DOHH2 (cell line): ENCODE measurements around the gene AIP.
"Not testable (repeated sequence)": the region's sequence is repeated elsewhere in the genome, so short reads cannot be mapped to it uniquely, and the experiment has no call there.

ENCODE experiments used
- H3F3A ChIP-seq: fragments of 200-600 bp; sonication (generic), shearing (Covaris generic); 2 replicates; pipeline ENCODE4 v1.6.0; 2016; ENCODE audit warnings: antibody characterized with exemption, mild to moderate bottlenecking; ENCODE audit not compliant: control insufficient read depth, insufficient read depth
- H3K27ac ChIP-seq: fragments of 200-600 bp; sonication (generic); 2 replicates; pipeline ENCODE4 v1.5.1; 2014; ENCODE audit warnings: low read depth, mild to moderate bottlenecking, low read length, moderate library complexity
- H3K27me3 ChIP-seq: fragments of 200-600 bp; sonication (generic); 2 replicates; pipeline ENCODE4 v1.6.1; 2014; ENCODE audit warnings: mild to moderate bottlenecking, low read length, mixed read lengths; ENCODE audit not compliant: control insufficient read depth
- H3K36me3 ChIP-seq: fragments of 200-600 bp; sonication (generic); 2 replicates; pipeline ENCODE4 v1.6.1; 2014; ENCODE audit warnings: mild to moderate bottlenecking, low read length, moderate library complexity, mixed read lengths; ENCODE audit not compliant: control insufficient read depth
- H3K4me1 ChIP-seq: fragments of 200-600 bp; sonication (generic); 2 replicates; pipeline ENCODE4 v1.6.1; 2014; ENCODE audit warnings: mild to moderate bottlenecking, low read length, mixed read lengths; ENCODE audit not compliant: control insufficient read depth
- H3K4me2 ChIP-seq: fragments of 200-600 bp; sonication (generic); 2 replicates; pipeline ENCODE4 v1.6.0; 2014; ENCODE audit warnings: mild to moderate bottlenecking, low read length, moderate library complexity
- H3K4me3 ChIP-seq: fragments of 200-600 bp; sonication (generic); 2 replicates; pipeline ENCODE4 v1.5.1; 2014; ENCODE audit warnings: mild to moderate bottlenecking, low read length, mixed read lengths
- H3K79me2 ChIP-seq: fragments of 200-600 bp; sonication (generic); 2 replicates; pipeline ENCODE4 v1.6.1; 2014; ENCODE audit warnings: mild to moderate bottlenecking, low read length, mixed read lengths; ENCODE audit not compliant: control insufficient read depth
- H3K9me2 ChIP-seq: fragments of 200-600 bp; sonication (generic); replicated peaks from 2 replicates; pipeline ENCODE4 v1.6.1; 2014; ENCODE audit warnings: mild to moderate bottlenecking, low read length, mixed read lengths; ENCODE audit not compliant: control insufficient read depth
- H3K9me3 ChIP-seq: fragments of 200-600 bp; sonication (generic); 2 replicates; pipeline ENCODE4 v1.6.1; 2014; ENCODE audit warnings: antibody characterized with exemption, low read length, mixed read lengths; ENCODE audit not compliant: control insufficient read depth, insufficient read depth
- H4K20me1 ChIP-seq: fragments of 200-600 bp; sonication (generic); 2 replicates; pipeline ENCODE4 v1.6.0; 2014; ENCODE audit warnings: low read depth, mild to moderate bottlenecking, antibody characterized with exemption, low read length, moderate library complexity; ENCODE audit not compliant: control insufficient read depth, insufficient read depth
- EZH2phosphoT487 ChIP-seq: fragments of 200-600 bp; sonication (generic); IDR thresholded peaks from 2 replicates; pipeline ENCODE4 v1.6.1; 2017; ENCODE audit warnings: borderline replicate concordance, mild to moderate bottlenecking, antibody characterized with exemption, low read length, moderate library complexity, mixed read lengths
- TF ChIP-seq, protein P1 (sequence below): fragments of 200-600 bp; sonication (generic); IDR thresholded peaks from one replicate; pipeline ENCODE4 v1.5.1; 2014; ENCODE audit warnings: antibody characterized with exemption, mild to moderate bottlenecking, low read depth, low read length; ENCODE audit not compliant: poor library complexity, severe bottlenecking

The AIP gene

DNA sequence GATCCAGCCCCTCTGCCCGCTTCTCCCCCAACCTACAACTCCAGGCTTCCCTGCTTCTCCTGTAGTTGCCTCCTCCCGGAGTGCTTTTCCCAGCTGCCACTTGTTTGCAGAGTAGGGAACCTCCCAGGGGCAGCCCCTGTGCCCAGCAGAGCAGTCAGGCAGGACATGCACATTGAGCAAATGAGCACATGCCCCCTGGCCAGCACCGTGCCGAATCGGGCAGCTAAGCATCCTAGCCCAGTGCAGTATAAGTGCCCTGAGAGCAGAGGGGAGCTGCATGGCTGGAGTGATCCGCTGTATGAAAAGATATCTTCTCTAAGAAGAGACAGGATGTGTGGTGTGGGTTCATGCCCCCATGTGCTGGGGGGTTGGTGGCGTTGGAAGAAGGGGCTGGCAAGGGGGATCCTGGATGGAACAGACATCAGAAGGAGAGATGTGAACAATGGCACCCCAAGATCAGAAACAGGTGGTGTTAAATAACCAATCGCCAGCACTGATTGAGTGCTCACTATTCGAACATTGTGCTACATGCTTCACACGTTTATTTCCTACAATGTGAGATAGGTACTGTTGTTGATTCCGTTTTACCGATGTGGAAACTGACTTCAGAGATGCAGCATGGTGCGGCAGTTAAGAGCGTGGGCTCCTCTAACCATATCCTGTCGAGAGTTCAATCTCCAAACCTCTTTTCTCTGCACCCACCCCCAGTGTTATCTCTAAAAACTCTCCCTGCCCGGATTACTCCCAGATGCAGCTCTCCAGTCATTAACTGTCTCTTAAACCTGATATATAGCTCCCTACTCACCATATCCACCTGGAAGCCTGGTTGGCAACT, 1.2 kb downstream of the AIP start:
- Histone ChIP-seq H3K36me3 (peaks cover 28% of the 10 kb centered on the region), H3K79me2 (peaks cover 43% of the 10 kb centered on the region), H3K9me3 (no peaks in the 10 kb centered on the region), H3K4me2 (peak overlapping the region; percentile 86), H3K9me2 (no peaks in the 10 kb centered on the region), H3K4me1 (peaks cover 50% of the 10 kb centered on the region), H3K27ac (peak overlapping the region; percentile 81), H4K20me1 (no peaks in the 10 kb centered on the region), H3K4me3 (peak overlapping the region; percentile 81), H3F3A (peaks cover 31% of the 10 kb centered on the region), H3K27me3 (peaks cover 2% of the 10 kb centered on the region; the same call in 1 of the 2 replicates)
- no peak for TF ChIP-seq EZH2phosphoT487
- TF ChIP-seq, protein P1, sequence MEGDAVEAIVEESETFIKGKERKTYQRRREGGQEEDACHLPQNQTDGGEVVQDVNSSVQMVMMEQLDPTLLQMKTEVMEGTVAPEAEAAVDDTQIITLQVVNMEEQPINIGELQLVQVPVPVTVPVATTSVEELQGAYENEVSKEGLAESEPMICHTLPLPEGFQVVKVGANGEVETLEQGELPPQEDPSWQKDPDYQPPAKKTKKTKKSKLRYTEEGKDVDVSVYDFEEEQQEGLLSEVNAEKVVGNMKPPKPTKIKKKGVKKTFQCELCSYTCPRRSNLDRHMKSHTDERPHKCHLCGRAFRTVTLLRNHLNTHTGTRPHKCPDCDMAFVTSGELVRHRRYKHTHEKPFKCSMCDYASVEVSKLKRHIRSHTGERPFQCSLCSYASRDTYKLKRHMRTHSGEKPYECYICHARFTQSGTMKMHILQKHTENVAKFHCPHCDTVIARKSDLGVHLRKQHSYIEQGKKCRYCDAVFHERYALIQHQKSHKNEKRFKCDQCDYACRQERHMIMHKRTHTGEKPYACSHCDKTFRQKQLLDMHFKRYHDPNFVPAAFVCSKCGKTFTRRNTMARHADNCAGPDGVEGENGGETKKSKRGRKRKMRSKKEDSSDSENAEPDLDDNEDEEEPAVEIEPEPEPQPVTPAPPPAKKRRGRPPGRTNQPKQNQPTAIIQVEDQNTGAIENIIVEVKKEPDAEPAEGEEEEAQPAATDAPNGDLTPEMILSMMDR = no peak

DNA sequence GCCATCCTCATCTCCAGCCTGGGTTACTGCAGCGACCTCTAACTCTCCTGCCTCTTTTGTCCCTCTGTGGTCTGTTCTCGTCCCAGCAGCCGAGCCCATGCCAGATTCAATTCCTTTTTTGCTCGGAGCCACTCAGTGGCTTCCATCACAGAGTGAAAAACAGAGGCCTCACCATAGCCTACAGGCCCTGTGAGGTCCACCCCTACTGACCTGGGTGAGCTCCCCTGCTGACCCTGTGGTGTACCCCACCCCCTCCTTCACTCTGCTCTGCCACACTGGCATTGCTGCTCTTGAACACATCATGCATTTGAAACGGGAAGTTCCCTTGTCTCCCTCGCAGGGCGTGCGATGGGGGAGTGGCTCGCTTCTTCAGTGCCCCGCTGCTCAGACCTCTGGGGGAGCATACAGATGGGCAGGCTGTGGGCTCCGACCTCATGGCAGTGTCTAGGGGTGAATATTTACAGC, 2.1 kb downstream of the AIP start:
- Histone ChIP-seq H3F3A (peaks cover 28% of the 10 kb centered on the region), H3K4me3 (peak overlapping the region; percentile 81), H3K27me3 (peaks cover 2% of the 10 kb centered on the region; the same call in 1 of the 2 replicates), H3K4me2 (peak overlapping the region; percentile 86), H3K27ac (peak overlapping the region; percentile 81), H3K9me3 (no peaks in the 10 kb centered on the region), H3K36me3 (peaks cover 37% of the 10 kb centered on the region), H3K79me2 (peaks cover 43% of the 10 kb centered on the region), H3K9me2 (no peaks in the 10 kb centered on the region), H3K4me1 (peaks cover 50% of the 10 kb centered on the region), H4K20me1 (no peaks in the 10 kb centered on the region)
- TF ChIP-seq EZH2phosphoT487 = no peak
- TF ChIP-seq, protein P1 = no peak

DNA sequence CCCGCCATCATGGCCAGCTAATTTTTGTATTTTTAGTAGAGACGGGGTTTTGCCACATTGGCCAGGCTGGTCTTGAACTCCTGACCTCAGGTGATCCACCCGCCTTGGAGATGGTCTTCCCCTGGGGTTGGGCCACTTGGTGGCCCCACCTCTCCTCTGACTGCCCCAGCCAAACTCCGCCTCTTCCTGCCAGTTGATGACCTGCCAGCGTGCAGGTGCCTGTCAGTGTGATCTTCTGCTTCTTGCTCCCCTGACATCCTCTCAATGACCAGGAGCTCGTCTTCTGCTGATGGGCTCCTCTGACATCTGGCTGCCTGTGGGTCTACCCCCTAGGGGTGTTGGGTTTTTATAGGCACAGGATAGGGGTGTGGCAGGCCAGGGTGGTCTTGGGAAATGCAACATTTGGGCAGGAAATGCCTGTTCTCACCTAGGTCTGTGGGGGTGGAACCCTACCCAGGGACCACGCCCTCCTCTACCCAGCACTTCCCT, 3.1 kb downstream of the AIP start:
- not testable (repeated sequence) for H3K9me3 ChIP-seq

More for the DNA sequence above, 3.1 kb downstream of the AIP start:
- peak overlapping the region; percentile 86 for H3K4me2 ChIP-seq
- H3K4me1 ChIP-seq = peaks cover 50% of the 10 kb centered on the region
- peaks cover 47% of the 10 kb centered on the region for H3K36me3 ChIP-seq
- not testable (repeated sequence) for H3K9me2 ChIP-seq, H4K20me1 ChIP-seq, H3K27me3 ChIP-seq
- peak overlapping the region; percentile 47 for H3K4me3 ChIP-seq
- peak overlapping the region; percentile 81 for H3K27ac ChIP-seq
- H3F3A ChIP-seq = peaks cover 27% of the 10 kb centered on the region
- H3K79me2 ChIP-seq = peaks cover 43% of the 10 kb centered on the region
